ENCODE measurements around the gene ZNF827. TPM values are rescaled to one million over a fixed set of nuclear protein-coding genes. Genes with fewer than 3 reads are reported as not detected.
A peak's percentile ranks its signal among the peaks of the same experiment; 100 is the strongest.

The ZNF827 gene
- total RNA-seq, 1 donor from 2014 or later, result 21.2 TPM

DNA sequence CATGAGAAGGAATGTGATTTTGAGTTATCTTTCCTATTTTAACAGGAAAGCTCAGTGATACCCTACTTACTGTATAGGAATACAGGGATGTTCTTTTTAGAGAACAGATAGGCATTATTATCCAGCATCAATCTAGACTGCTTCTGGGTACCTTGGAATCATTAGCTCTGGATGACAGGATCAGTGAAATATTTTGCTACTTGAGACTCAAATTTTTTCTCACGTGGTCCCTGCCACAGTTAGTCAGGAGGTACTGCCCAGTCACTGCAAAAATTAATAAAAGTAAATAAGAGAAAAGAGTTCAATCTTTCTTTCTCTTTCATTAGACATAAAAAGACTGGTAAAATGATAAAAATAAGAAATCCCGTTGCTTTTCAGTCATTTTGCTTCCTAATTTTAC, 5.5 kb downstream of the ZNF827 start:
- DNase-seq (ENCODE audit: low read depth, low spot score), result no peak
- Mint-ChIP-seq H3K9me3 (no peaks in the 10 kb centered on the region), H3K4me3 (peak overlapping the region; percentile 14), H3K4me1 (peaks cover 43% of the 10 kb centered on the region), H3K36me3 (ENCODE audit: low read depth) (no peaks in the 10 kb centered on the region), H3K27me3 (ENCODE audit: low read depth) (peaks cover 16% of the 10 kb centered on the region), H3K27ac (ENCODE audit: unreplicated experiment) (no peak overlapping the region)
- TF ChIP-seq, protein P1, sequence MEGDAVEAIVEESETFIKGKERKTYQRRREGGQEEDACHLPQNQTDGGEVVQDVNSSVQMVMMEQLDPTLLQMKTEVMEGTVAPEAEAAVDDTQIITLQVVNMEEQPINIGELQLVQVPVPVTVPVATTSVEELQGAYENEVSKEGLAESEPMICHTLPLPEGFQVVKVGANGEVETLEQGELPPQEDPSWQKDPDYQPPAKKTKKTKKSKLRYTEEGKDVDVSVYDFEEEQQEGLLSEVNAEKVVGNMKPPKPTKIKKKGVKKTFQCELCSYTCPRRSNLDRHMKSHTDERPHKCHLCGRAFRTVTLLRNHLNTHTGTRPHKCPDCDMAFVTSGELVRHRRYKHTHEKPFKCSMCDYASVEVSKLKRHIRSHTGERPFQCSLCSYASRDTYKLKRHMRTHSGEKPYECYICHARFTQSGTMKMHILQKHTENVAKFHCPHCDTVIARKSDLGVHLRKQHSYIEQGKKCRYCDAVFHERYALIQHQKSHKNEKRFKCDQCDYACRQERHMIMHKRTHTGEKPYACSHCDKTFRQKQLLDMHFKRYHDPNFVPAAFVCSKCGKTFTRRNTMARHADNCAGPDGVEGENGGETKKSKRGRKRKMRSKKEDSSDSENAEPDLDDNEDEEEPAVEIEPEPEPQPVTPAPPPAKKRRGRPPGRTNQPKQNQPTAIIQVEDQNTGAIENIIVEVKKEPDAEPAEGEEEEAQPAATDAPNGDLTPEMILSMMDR (conservative IDR thresholded peaks at IDR 0.05), result no peak

DNA sequence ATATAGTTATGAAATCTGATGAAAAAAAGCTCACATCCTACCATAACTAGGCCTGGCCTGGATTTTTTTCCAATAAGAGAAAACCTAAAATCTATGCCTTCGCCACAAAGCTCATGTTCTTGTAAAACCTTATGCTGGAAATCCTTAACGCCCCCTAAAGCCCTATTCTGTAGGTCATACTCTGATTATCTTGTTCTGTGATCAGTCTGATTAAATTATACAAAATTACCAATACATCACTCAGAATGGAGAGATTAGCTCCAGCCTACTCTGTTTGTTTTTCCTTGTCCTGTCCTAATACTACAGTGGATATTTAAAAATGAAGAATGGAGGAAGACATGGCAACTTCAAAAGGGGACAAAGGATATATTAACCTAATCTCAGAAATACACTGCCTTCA, 7.2 kb downstream of the ZNF827 start:
- peaks cover 14% of the 10 kb centered on the region for H3K27me3 Mint-ChIP-seq (ENCODE audit: low read depth)
- TF ChIP-seq, protein P1 (conservative IDR thresholded peaks at IDR 0.05), result no peak
- H3K9me3 Mint-ChIP-seq, result no peaks in the 10 kb centered on the region
- no peak for DNase-seq (ENCODE audit: low read depth, low spot score)
- no peak overlapping the region for H3K27ac Mint-ChIP-seq (ENCODE audit: unreplicated experiment)
- H3K4me3 Mint-ChIP-seq, result no peak overlapping the region
- H3K36me3 Mint-ChIP-seq (ENCODE audit: low read depth), result no peaks in the 10 kb centered on the region
- H3K4me1 Mint-ChIP-seq, result peaks cover 43% of the 10 kb centered on the region

DNA sequence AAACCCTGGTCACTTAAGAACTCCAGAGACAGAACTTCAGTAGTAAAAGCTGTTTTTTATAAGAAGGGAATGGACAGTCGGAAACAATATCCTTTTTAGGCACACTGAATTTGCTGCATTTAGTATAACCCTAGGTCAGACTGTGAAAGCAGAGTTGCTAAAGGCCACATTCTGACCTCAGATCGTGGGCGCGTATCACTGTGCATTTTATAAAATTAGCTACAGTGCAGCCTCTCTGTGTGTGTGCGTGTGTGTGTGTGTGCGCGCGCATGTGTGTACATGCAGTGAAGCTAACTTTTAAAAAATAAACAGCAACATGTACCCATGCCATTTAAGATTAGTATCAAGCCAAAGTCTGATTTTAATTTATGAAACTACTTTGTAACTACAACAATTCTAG, 8.0 kb downstream of the ZNF827 start:
- Mint-ChIP-seq H3K27ac (ENCODE audit: unreplicated experiment) (no peak overlapping the region), H3K9me3 (peaks cover 3% of the 10 kb centered on the region), H3K4me1 (peaks cover 35% of the 10 kb centered on the region), H3K27me3 (ENCODE audit: low read depth) (peaks cover 8% of the 10 kb centered on the region), H3K4me3 (no peak overlapping the region), H3K36me3 (ENCODE audit: low read depth) (peaks cover 6% of the 10 kb centered on the region)
- DNase-seq (ENCODE audit: low read depth, low spot score), result no peak
- TF ChIP-seq, protein P1 (conservative IDR thresholded peaks at IDR 0.05), result no peak

DNA sequence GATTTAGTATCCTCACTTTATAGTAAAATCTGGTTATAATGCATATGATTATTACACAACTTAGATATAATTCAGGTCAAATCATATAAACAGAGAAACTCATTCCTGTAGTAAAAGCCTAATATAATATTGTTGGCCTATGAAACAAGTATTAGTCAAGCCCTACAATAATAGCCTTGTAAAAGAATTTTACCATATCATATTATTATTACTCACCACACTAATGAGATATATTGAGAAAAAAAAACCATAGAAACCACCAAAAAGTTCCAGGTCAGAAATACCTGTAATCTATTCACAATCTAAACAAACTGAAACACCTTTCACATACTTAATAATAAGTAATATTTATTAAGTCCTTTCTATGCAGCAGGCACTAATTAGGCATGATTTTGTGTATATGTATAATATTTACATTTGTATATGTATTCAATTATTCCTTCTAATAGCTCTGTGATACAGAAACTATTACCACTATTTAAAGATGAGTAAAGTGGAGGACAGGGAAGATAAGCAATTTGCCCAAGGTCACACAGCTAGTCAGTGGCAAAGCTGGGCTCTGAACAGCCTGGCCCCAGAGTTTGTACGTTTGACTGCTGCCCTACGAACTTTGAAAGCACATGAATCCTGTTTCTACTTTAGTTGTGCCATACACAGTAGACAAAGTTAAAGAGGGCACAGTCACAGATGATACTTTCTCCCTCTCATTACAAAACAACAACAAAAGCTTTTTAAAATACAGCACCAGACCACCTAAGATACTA, 9.0 kb downstream of the ZNF827 start:
- DNase-seq (ENCODE audit: low read depth, low spot score), result no peak
- peaks cover 12% of the 10 kb centered on the region for H3K36me3 Mint-ChIP-seq (ENCODE audit: low read depth)
- H3K4me1 Mint-ChIP-seq, result peaks cover 25% of the 10 kb centered on the region
- H3K27me3 Mint-ChIP-seq (ENCODE audit: low read depth), result peaks cover 3% of the 10 kb centered on the region
- TF ChIP-seq, protein P1 (conservative IDR thresholded peaks at IDR 0.05), result no peak
- no peak overlapping the region for H3K27ac Mint-ChIP-seq (ENCODE audit: unreplicated experiment)
- H3K4me3 Mint-ChIP-seq, result no peak overlapping the region
- H3K9me3 Mint-ChIP-seq, result peaks cover 6% of the 10 kb centered on the region

DNA sequence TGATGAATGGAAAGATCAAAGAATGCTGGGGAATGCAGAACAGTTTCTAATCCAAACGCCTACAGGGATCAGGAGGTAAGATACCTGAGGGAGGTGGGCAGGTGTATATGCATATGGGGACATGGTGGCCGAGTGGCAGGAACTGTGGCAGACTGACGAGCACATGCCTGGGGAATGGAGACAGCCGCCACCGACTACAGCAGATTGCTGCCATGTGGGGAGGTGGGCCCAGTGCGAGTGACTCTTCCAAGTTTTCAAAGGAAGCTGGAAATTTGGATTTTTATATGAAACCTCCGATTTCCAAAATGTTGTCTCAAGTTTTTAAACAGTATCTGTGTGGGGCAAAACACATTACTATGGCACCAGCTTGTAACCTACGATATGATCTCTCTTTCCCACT, 9.9 kb downstream of the ZNF827 start:
- H3K27ac Mint-ChIP-seq (ENCODE audit: unreplicated experiment), result no peak overlapping the region
- TF ChIP-seq, protein P1 (conservative IDR thresholded peaks at IDR 0.05), result no peak
- no peak for DNase-seq (ENCODE audit: low read depth, low spot score)
- no peak overlapping the region for H3K4me3 Mint-ChIP-seq
- H3K9me3 Mint-ChIP-seq, result peaks cover 6% of the 10 kb centered on the region
- H3K4me1 Mint-ChIP-seq, result peaks cover 24% of the 10 kb centered on the region
- H3K27me3 Mint-ChIP-seq (ENCODE audit: low read depth), result no peaks in the 10 kb centered on the region
- peaks cover 16% of the 10 kb centered on the region for H3K36me3 Mint-ChIP-seq (ENCODE audit: low read depth)
